Upper lobe of left lung (tissue), 4 donors: ENCODE data around the gene UBR7.

Source experiments
- EP300 ChIP-seq, 4 donors: sonication (generic); formaldehyde crosslinking; IDR thresholded peaks; one replicate each; pipeline ENCODE4 v1.5.1; 2017; ENCODE audit warnings: antibody characterized with exemption in 4 of 4, control low read depth in 2 of 4
- POLR2A ChIP-seq, 4 donors: fragments of 450-650 bp; IDR thresholded peaks; one replicate each; pipeline ENCODE4 v1.5.1; 2016 to 2017; ENCODE audit warnings: antibody characterized with exemption in 4 of 4, mild to moderate bottlenecking in 2 of 4
- POLR2AphosphoS5 ChIP-seq, 2 donors: sonication (generic); formaldehyde crosslinking; IDR thresholded peaks; one replicate each; pipeline ENCODE4 v1.5.1; 2017; ENCODE audit warnings: antibody characterized with exemption in 2 of 2
- TF ChIP-seq, protein P1 (sequence below), 6 experiments: fragments of 450-650 bp in 4 of 6; fragments of 200-600 bp in 2 of 6; sonication (generic) in 2 of 6; IDR thresholded peaks; one replicate each; pipeline ENCODE4 v1.5.1; 2016 to 2019; ENCODE audit warnings: antibody characterized with exemption in 6 of 6

DNA sequence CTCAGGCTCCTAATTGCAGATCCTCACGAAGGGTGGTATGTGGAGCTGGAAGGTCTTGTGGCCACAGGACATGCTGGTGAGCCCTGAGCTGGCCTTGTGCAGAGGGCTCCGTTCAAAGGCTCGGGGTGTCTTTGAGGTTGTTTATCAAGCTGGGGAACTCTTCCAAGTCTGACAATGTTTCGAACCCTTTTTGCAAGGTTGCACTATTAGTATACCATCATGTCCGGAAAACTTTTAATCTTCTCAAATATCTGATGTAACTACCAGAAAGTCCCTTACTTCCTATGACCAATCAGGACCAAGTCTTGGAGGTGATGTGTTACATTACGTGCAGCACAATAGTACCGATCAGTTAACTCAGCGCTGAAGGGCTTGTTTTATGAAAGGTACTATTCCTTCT is 21.5 kb downstream of the UBR7 start:
- TF ChIP-seq POLR2AphosphoS5 (IDR thresholded peaks at IDR 0.05) (no peak), POLR2A (IDR thresholded peaks at IDR 0.05) (no peak), EP300 (IDR thresholded peaks at IDR 0.05) (no peak)
- TF ChIP-seq, protein P1, sequence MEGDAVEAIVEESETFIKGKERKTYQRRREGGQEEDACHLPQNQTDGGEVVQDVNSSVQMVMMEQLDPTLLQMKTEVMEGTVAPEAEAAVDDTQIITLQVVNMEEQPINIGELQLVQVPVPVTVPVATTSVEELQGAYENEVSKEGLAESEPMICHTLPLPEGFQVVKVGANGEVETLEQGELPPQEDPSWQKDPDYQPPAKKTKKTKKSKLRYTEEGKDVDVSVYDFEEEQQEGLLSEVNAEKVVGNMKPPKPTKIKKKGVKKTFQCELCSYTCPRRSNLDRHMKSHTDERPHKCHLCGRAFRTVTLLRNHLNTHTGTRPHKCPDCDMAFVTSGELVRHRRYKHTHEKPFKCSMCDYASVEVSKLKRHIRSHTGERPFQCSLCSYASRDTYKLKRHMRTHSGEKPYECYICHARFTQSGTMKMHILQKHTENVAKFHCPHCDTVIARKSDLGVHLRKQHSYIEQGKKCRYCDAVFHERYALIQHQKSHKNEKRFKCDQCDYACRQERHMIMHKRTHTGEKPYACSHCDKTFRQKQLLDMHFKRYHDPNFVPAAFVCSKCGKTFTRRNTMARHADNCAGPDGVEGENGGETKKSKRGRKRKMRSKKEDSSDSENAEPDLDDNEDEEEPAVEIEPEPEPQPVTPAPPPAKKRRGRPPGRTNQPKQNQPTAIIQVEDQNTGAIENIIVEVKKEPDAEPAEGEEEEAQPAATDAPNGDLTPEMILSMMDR (IDR thresholded peaks at IDR 0.05) = no peak
